ENCODE data around the gene STK11. TPM values are rescaled to one million over a fixed set of nuclear protein-coding genes. Genes with fewer than 3 reads are reported as not detected.

Gene STK11
- total and polyA plus RNA-seq, 3 donors from 2014 or later, result 194 to 209 (median 197) TPM

- H3K36me3 ChIP-seq (ENCODE audit: low read depth, missing control alignments), result no peaks in the 10 kb centered on the region
- no peaks in the 10 kb centered on the region for H3K27me3 ChIP-seq
- TF ChIP-seq POLR2A (IDR thresholded peaks at IDR 0.05), result no peak
- no peak for TF ChIP-seq CTCF (IDR thresholded peaks at IDR 0.05)
- H3K4me3 ChIP-seq, result peak overlapping the region in 1 of 2 donors; percentile 60
- DNase-seq, result no peak
- peak overlapping the region; percentile 68 to 89 for H3K27ac ChIP-seq
- WGBS, 2 donors, result 2 to 13% methylated on average over 8 to 16 of the region's 28 CpGs
- H3K9me3 ChIP-seq, result no peaks in the 10 kb centered on the region
- intact Hi-C loops (cut with DNase I; ENCODE audit: low total_unique reads), result no loop called here
- H3K4me1 ChIP-seq, result peaks cover 70% of the 10 kb centered on the region
Observed at GRCh38 chr19:1265615-1266128, 60.1 kb downstream of the STK11 start.

DNA sequence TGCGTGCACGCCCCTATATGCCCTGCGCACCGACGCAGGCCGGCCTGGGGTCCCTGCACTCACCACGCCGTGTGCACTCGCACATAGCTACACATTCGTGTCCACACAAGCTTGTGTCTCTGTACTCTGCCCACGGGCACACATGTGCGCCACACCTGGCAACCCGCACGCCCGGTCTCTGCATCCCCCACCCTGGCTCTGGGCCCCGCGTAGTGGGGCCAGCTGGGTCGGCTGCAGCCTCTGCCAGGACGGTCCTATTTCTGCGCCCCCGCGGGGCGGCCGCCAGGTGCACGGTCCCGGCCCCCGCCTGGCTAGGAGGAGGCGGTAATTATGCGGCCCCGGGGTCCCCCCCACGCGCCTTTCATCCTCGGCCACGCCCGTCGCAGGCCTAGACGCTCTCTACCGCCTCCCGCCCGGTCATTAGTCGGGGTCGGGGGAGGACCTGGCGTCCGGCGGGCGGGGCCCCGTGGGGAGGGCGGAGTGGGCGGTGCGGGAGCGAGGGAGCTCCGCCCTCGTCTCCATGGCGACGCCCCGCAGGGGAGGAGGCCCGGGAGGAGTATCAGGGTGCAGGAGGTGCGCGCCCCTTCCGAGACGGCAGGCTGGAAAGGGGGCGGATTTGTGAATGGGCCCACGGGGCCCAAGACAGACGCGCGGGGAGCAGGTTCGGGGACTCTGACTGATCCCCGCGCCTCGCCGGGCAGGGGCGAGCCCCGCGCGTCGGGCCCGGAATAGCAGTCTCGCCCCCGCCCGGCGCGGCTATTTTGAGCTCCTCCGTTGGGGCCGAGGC is 60.7 kb downstream of the STK11 start:
- peak; percentile 84 for DNase-seq
- peak overlapping the region; percentile 50 to 60 for H3K4me3 ChIP-seq
- H3K36me3 ChIP-seq (ENCODE audit: low read depth, missing control alignments), result no peaks in the 10 kb centered on the region
- H3K9me3 ChIP-seq, result no peaks in the 10 kb centered on the region
- 0 to 6% methylated on average over 28 to 57 of the region's 84 CpGs for WGBS, 2 donors
- H3K27ac ChIP-seq, result peak overlapping the region; percentile 68 to 89
- no peak for TF ChIP-seq CTCF (IDR thresholded peaks at IDR 0.05)
- TF ChIP-seq POLR2A (IDR thresholded peaks at IDR 0.05), result no peak
- intact Hi-C loops (cut with DNase I; ENCODE audit: low total_unique reads), result no loop called here
- H3K4me1 ChIP-seq, result peaks cover 74% of the 10 kb centered on the region
- H3K27me3 ChIP-seq, result no peaks in the 10 kb centered on the region

GRCh38 chr19:1266916-1267476 is 61.4 kb downstream of the STK11 start:
- no peaks in the 10 kb centered on the region for H3K9me3 ChIP-seq
- H3K27me3 ChIP-seq, result no peaks in the 10 kb centered on the region
- H3K4me1 ChIP-seq, result peaks cover 74% of the 10 kb centered on the region
- peak overlapping the region; percentile 68 to 89 for H3K27ac ChIP-seq
- peak overlapping the region; percentile 50 to 60 for H3K4me3 ChIP-seq
- intact Hi-C loops (cut with DNase I; ENCODE audit: low total_unique reads), result no loop called here
- 0 to 3% methylated on average over 23 to 32 of the region's 59 CpGs for WGBS, 2 donors
- TF ChIP-seq POLR2A (IDR thresholded peaks at IDR 0.05), result no peak
- peak; percentile 98 to 100 (median 99) for TF ChIP-seq CTCF (IDR thresholded peaks at IDR 0.05)
- no peaks in the 10 kb centered on the region for H3K36me3 ChIP-seq (ENCODE audit: low read depth, missing control alignments)
- DNase-seq, result no peak

- Histone ChIP-seq H3K36me3 (ENCODE audit: low read depth, missing control alignments) (no peaks in the 10 kb centered on the region), H3K27ac (peak overlapping the region in 1 of 2 donors; percentile 87), H3K27me3 (no peaks in the 10 kb centered on the region), H3K4me1 (peaks cover 71% of the 10 kb centered on the region), H3K4me3 (peak overlapping the region in 1 of 2 donors; percentile 60), H3K9me3 (no peaks in the 10 kb centered on the region)
- WGBS, 2 donors, result 19 to 32% methylated on average over 21 to 34 of the region's 35 CpGs
- no peak for DNase-seq
- TF ChIP-seq CTCF (IDR thresholded peaks at IDR 0.05) (no peak), POLR2A (IDR thresholded peaks at IDR 0.05) (no peak)
- intact Hi-C loops (cut with DNase I; ENCODE audit: low total_unique reads), result no loop called here
Observed at GRCh38 chr19:1267477-1268225, 62.1 kb downstream of the STK11 start.

All from testis (tissue), 3 donors.